Gastroesophageal sphincter (tissue), 4 donors: ENCODE measurements around the gene PALD1. TPM values are rescaled to one million over a fixed set of nuclear protein-coding genes. Genes with fewer than 3 reads are reported as not detected.

Experiments used
- ATAC-seq: fragments of 150-250 bp; one replicate; pipeline ENCODE4 v1.9.1; 2016; ENCODE audit warnings: mild to moderate bottlenecking, moderate library complexity
- H3K27ac ChIP-seq, 4 donors: fragments of 200-600 bp; sonication (generic) in 3 of 4; 1 replicate in 3 of 4; 2 replicates in 1 of 4; pipeline ENCODE4 v1.5.1; 2016 to 2019
- H3K27me3 ChIP-seq: fragments of 200-600 bp; sonication (generic); one replicate; pipeline ENCODE4 v1.5.1; 2019
- H3K36me3 ChIP-seq, 2 donors: fragments of 200-600 bp; sonication (generic); one replicate each; pipeline ENCODE4 v1.5.1; 2019; ENCODE audit warnings: control low read depth in 1 of 2
- H3K4me1 ChIP-seq, 3 donors: fragments of 200-600 bp; sonication (generic); 1 replicate in 2 of 3; 2 replicates in 1 of 3; pipeline ENCODE4 v1.5.1; 2016 to 2019; ENCODE audit warnings: control low read depth in 2 of 3
- H3K4me3 ChIP-seq, 2 donors: fragments of 200-600 bp; sonication (generic); one replicate each; pipeline ENCODE4 v1.5.1; 2019; ENCODE audit warnings: mild to moderate bottlenecking in 1 of 2, moderate library complexity in 1 of 2
- H3K9me3 ChIP-seq, 3 donors: fragments of 200-600 bp; sonication (generic); one replicate each; pipeline ENCODE4 v1.5.1; 2017 to 2019; ENCODE audit warnings: control low read depth in 2 of 3
- EP300 ChIP-seq: sonication (generic); formaldehyde crosslinking; IDR thresholded peaks from one replicate; pipeline ENCODE4 v1.6.1; 2017; ENCODE audit warnings: antibody characterized with exemption, mild to moderate bottlenecking
- POLR2A ChIP-seq, 2 donors: fragments of 450-650 bp; IDR thresholded peaks; one replicate each; pipeline ENCODE4 v1.6.1; 2017; ENCODE audit warnings: antibody characterized with exemption in 2 of 2, mild to moderate bottlenecking in 2 of 2, moderate library complexity in 1 of 2
- POLR2AphosphoS5 ChIP-seq: sonication (generic); formaldehyde crosslinking; IDR thresholded peaks from one replicate; pipeline ENCODE4 v1.6.1; 2017; ENCODE audit warnings: antibody characterized with exemption
- WGBS, 2 donors: methylation state at CpG; one replicate each; pipeline ENCODE4 v1.1.5; 2018; ENCODE audit warnings: low coverage in 1 of 2; 5-methylcytosine and 5-hydroxymethylcytosine counted together
- total RNA-seq, 4 donors: library from RNA; depleted of rRNA; stranded (reverse); fragments of >200 nt; gene quantifications; one replicate each; pipeline ENCODE4 v1.1.0, GENCODE V29; 2016
- TF ChIP-seq, protein P1 (sequence below), 4 experiments: fragments of 200-600 bp in 2 of 4; fragments of 450-650 bp in 2 of 4; sonication (generic) in 1 of 4; IDR thresholded peaks; one replicate each; pipeline ENCODE4 v1.5.1; 2017 to 2019; ENCODE audit warnings: antibody characterized with exemption in 4 of 4, mild to moderate bottlenecking in 2 of 4, moderate library complexity in 2 of 4

PALD1 gene
- total RNA-seq, 4 donors from 2014 or later = 12.5 to 19.8 (median 14.7) TPM

DNA sequence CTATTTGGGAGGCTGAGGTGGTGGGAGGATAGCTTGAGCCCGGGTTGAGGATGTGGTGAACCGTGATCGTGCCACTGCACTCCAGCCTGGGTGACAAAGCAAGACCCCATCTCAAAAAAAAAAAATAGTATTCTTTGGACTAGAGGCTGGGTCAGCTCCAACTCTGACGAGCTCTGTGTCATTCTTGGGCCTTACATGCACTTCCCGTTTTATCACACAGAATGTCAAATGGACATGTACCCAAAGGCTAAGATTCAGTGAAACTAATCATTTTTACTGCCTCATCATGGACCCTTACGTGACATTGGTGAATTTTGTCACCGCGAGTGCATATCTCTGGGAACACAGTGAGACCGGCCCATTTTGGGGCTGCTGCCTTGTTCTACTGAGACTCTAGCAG, 27.3 kb downstream of the PALD1 start:
- Histone ChIP-seq H3K9me3 (no peaks in the 10 kb centered on the region), H3K4me3 (no peak overlapping the region), H3K27ac (no peak overlapping the region), H3K4me1 (peaks cover 8 to 48% (median 29%) of the 10 kb centered on the region in 3 donors), H3K27me3 (no peaks in the 10 kb centered on the region), H3K36me3 (no peaks in the 10 kb centered on the region)
- ATAC-seq = no peak
- 87 to 93% methylated on average over 5 to 9 of the region's 9 CpGs for WGBS, 2 donors
- TF ChIP-seq POLR2AphosphoS5 (no peak), POLR2A (IDR thresholded peaks at IDR 0.05) (no peak), EP300 (no peak)
- TF ChIP-seq, protein P1, sequence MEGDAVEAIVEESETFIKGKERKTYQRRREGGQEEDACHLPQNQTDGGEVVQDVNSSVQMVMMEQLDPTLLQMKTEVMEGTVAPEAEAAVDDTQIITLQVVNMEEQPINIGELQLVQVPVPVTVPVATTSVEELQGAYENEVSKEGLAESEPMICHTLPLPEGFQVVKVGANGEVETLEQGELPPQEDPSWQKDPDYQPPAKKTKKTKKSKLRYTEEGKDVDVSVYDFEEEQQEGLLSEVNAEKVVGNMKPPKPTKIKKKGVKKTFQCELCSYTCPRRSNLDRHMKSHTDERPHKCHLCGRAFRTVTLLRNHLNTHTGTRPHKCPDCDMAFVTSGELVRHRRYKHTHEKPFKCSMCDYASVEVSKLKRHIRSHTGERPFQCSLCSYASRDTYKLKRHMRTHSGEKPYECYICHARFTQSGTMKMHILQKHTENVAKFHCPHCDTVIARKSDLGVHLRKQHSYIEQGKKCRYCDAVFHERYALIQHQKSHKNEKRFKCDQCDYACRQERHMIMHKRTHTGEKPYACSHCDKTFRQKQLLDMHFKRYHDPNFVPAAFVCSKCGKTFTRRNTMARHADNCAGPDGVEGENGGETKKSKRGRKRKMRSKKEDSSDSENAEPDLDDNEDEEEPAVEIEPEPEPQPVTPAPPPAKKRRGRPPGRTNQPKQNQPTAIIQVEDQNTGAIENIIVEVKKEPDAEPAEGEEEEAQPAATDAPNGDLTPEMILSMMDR (IDR thresholded peaks at IDR 0.05) = no peak

DNA sequence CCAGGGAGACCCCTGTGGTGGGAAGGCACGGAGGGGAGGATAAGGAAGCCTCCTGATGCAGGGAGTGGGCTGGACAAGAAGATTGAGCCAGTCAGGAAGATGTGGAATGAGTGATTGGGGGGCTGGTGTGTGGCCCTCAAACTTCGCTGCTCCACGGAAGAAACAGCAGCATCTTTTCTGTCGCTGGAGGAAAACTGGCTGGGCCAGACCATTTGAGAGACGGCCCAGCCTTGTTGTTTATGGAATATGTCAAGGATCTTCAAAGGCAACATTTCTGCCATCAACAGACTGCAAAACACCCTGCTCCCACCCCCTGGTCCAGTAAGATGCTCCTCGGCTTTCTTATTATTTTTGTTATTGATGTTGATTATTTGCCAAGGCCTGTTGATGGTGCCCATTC, 29.4 kb downstream of the PALD1 start:
- TF ChIP-seq POLR2AphosphoS5 (no peak), POLR2A (IDR thresholded peaks at IDR 0.05) (no peak), EP300 (no peak)
- TF ChIP-seq, protein P1 (IDR thresholded peaks at IDR 0.05) = no peak
- no peak overlapping the region for H3K4me3 ChIP-seq
- ATAC-seq = no peak
- no peaks in the 10 kb centered on the region for H3K27me3 ChIP-seq
- H3K4me1 ChIP-seq = peaks cover 8 to 63% (median 46%) of the 10 kb centered on the region in 3 donors
- H3K36me3 ChIP-seq = no peaks in the 10 kb centered on the region
- no peaks in the 10 kb centered on the region for H3K9me3 ChIP-seq
- peak overlapping the region in 3 of 4 donors; percentile 69 to 75 (median 71) for H3K27ac ChIP-seq
- 44 to 63% methylated on average over 3 to 5 of the region's 6 CpGs for WGBS, 2 donors

DNA sequence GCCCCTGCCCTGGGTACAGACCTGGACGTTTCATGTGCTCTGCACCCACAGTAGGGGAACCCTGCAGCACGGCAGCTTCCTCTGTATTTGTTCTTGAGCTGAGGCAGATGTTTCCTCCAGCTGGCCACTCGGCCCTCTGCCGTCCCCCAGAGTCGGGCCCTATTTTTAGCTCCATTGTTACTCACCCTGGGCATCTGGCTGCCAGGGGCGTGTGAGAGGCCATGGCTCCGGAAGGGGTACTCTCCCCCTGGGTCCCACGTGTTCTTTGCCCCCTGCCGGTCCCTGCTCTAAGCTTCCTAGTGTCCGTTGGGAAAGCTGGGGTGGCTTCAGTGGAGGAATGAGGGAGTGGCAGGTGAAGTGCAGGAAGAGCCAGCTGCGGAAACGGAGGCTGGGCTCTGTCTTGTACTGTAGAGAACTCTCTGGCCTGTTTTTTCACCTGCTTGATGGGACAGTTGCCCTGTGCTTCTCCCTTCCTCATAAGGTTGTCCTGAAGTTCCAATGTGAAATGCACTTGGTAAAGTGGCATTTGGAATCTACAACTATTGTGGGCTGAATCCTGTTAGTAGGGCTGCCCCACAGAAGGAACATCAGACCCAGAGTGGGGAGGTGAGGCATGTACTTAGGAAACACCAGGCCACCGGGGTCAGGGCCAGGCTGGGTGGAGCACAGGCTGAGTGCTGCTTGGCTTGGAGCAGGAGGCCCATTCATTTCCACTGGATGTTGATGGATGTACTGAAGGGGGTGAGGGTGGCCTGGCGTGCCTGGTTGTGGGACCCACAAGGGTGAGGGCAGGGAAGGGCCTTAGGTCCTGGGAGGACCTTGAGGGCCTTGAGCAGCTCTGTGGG, 30.6 kb downstream of the PALD1 start:
- 7 to 50% methylated on average over 2 to 3 of the region's 14 CpGs for WGBS, 2 donors
- no peaks in the 10 kb centered on the region for H3K9me3 ChIP-seq
- peak overlapping the region in 3 of 4 donors; percentile 69 to 75 (median 71) for H3K27ac ChIP-seq
- H3K27me3 ChIP-seq = no peaks in the 10 kb centered on the region
- H3K4me3 ChIP-seq = no peak overlapping the region
- TF ChIP-seq EP300 = no peak
- TF ChIP-seq, protein P1 (IDR thresholded peaks at IDR 0.05) = no peak
- no peak for TF ChIP-seq POLR2AphosphoS5
- no peak for TF ChIP-seq POLR2A (IDR thresholded peaks at IDR 0.05)
- H3K4me1 ChIP-seq = peaks cover 8 to 68% (median 46%) of the 10 kb centered on the region in 3 donors
- H3K36me3 ChIP-seq = no peaks in the 10 kb centered on the region
- ATAC-seq = peak; percentile 68

DNA sequence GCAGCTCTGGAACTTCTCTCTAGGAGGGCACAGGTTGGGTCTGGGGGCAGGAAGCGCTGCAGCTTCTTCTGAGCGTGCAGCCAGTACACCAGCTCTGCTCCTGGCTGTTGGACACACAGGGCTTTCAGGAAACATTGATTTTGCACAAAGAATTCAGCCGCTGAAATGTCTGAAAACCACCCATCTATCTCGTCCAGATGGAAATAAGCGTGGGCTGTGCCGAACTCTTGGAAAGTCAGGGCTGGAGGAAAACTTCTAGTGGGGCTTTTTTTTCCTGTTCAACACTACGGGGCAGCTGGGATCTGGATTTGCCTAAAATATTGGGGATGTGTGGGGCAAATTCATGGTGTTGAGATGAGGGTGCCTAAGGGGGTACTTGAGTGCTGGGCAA, 31.2 kb downstream of the PALD1 start:
- Histone ChIP-seq H3K4me1 (peaks cover 8 to 73% (median 46%) of the 10 kb centered on the region in 3 donors), H3K9me3 (no peaks in the 10 kb centered on the region), H3K4me3 (no peak overlapping the region), H3K27ac (peak overlapping the region in 3 of 4 donors; percentile 69 to 75 (median 71)), H3K27me3 (no peaks in the 10 kb centered on the region), H3K36me3 (no peaks in the 10 kb centered on the region)
- TF ChIP-seq EP300 (no peak), POLR2A (IDR thresholded peaks at IDR 0.05) (no peak), POLR2AphosphoS5 (no peak)
- TF ChIP-seq, protein P1 (IDR thresholded peaks at IDR 0.05) = no peak
- ATAC-seq = no peak
- 4 to 83% methylated on average over 2 to 4 of the region's 7 CpGs for whole genome bisulfite sequencing, 2 donors

DNA sequence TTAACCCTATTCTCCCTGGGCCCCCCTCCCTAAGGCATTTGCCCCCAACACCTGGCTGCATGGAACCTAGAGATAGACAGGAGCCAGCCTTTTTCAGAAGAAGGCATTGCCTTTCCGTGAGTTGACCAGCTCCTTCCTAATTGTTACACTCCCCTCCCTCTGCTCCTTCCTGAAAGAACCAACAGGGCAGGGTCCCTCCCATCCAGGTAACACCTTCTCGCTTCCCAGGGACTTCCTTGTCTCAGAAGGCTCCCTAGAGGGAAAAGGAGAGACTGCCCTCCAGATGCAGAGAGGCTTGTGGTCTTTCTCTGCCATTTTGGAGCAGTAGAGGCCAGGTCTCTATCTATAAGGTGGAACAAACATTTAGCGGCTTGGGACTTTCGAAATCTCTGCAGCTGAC, 31.9 kb downstream of the PALD1 start:
- no peaks in the 10 kb centered on the region for H3K36me3 ChIP-seq
- peak overlapping the region in 3 of 4 donors; percentile 69 to 75 (median 71) for H3K27ac ChIP-seq
- no peak overlapping the region for H3K4me3 ChIP-seq
- H3K9me3 ChIP-seq = no peaks in the 10 kb centered on the region
- peaks cover 8 to 80% (median 46%) of the 10 kb centered on the region in 3 donors for H3K4me1 ChIP-seq
- WGBS, 2 donors = 38 to 83% methylated on average over 2 to 3 of the region's 4 CpGs
- TF ChIP-seq POLR2AphosphoS5 = no peak
- TF ChIP-seq EP300 = no peak
- no peak for TF ChIP-seq POLR2A (IDR thresholded peaks at IDR 0.05)
- TF ChIP-seq, protein P1 (IDR thresholded peaks at IDR 0.05) = no peak
- no peak for ATAC-seq
- H3K27me3 ChIP-seq = no peaks in the 10 kb centered on the region
